IgD-negative memory B cell (primary cell): Measurements from ENCODE around the gene OR52L1. TPM values are rescaled to one million over a fixed set of nuclear protein-coding genes. Genes with fewer than 3 reads are reported as not detected.
A peak's percentile ranks its signal among the peaks of the same experiment; 100 is the strongest.
"Not testable (repeated sequence)": the region's sequence is repeated elsewhere in the genome, so short reads cannot be mapped to it uniquely, and the experiment has no call there.

ENCODE experiments used
- H3K27ac Mint-ChIP-seq, 3 donors: one replicate each; pipeline ENCODE4 v1.8.0; 2020 to 2022; ENCODE audit warnings: mild to moderate bottlenecking in 3 of 3, mixed read lengths in 3 of 3, moderate library complexity in 1 of 3
- H3K27me3 Mint-ChIP-seq: one replicate; pipeline ENCODE4 v1.8.0; 2021; ENCODE audit warnings: mixed read lengths
- H3K36me3 Mint-ChIP-seq: one replicate; pipeline ENCODE4 v1.8.0; 2020; ENCODE audit warnings: mild to moderate bottlenecking, mixed read lengths
- H3K4me1 Mint-ChIP-seq, 3 donors: one replicate each; pipeline ENCODE4 v1.8.0; 2020 to 2022; ENCODE audit warnings: mixed read lengths in 3 of 3, mild to moderate bottlenecking in 1 of 3
- H3K4me3 Mint-ChIP-seq, 4 donors: one replicate each; pipeline ENCODE4 v1.8.0; 2020 to 2022; ENCODE audit warnings: mild to moderate bottlenecking in 4 of 4, mixed read lengths in 4 of 4, moderate library complexity in 3 of 4
- H3K9me3 Mint-ChIP-seq, 3 donors: one replicate each; pipeline ENCODE4 v1.8.0; 2020 to 2021; ENCODE audit warnings: mixed read lengths in 3 of 3, mild to moderate bottlenecking in 1 of 3
- polyA plus RNA-seq: library from polyadenylated mRNA; unstranded; fragments of 300-500 nt; fragmentation: Illumina TruSeq; gene quantifications from one replicate; pipeline ENCODE4 v1.2.3, GENCODE V29; 2021

OR52L1 gene
- polyA plus RNA-seq, 1 donor from 2014 or later: not detected

GRCh38 chr11:5973530-5973929, 13.3 kb downstream of the OR52L1 start:
- Mint-ChIP-seq H3K27ac (no peak overlapping the region), H3K9me3 (peaks cover 0 to 13% (median 2%) of the 10 kb centered on the region in 3 donors), H3K4me1 (no peaks in the 10 kb centered on the region), H3K27me3 (peaks cover 3% of the 10 kb centered on the region), H3K4me3 (no peak overlapping the region), H3K36me3 (no peaks in the 10 kb centered on the region)

GRCh38 chr11:5968394-5968793, 18.4 kb downstream of the OR52L1 start, which contains the start of gene OR56A5:
Gene OR56A5 (minus strand): TSS chr11:5968494. CDS start chr11:5968494, 0 bp downstream.
- Mint-ChIP-seq H3K27me3 (peaks cover 3% of the 10 kb centered on the region), H3K4me1 (no peaks in the 10 kb centered on the region), H3K27ac (no peak within 1 kb of the TSS), H3K4me3 (no peak within 1 kb of the TSS), H3K9me3 (peaks cover 0 to 12% (median 7%) of the 10 kb centered on the region in 3 donors), H3K36me3 (no peaks in the 10 kb centered on the region)

- H3K36me3 Mint-ChIP-seq: no peaks in the 10 kb centered on the region
- no peak overlapping the region for H3K27ac Mint-ChIP-seq
- H3K4me1 Mint-ChIP-seq: no peaks in the 10 kb centered on the region
- H3K9me3 Mint-ChIP-seq: peaks cover 0 to 19% (median 11%) of the 10 kb centered on the region in 3 donors
- H3K4me3 Mint-ChIP-seq: no peak overlapping the region
- H3K27me3 Mint-ChIP-seq: peaks cover 3% of the 10 kb centered on the region
Observed at GRCh38 chr11:5967708-5968107, 19.1 kb downstream of the OR52L1 start.

- no peaks in the 10 kb centered on the region for H3K4me1 Mint-ChIP-seq
- H3K27me3 Mint-ChIP-seq: peaks cover 3% of the 10 kb centered on the region
- no peaks in the 10 kb centered on the region for H3K36me3 Mint-ChIP-seq
- H3K27ac Mint-ChIP-seq: no peak overlapping the region
- H3K4me3 Mint-ChIP-seq: no peak overlapping the region
- peaks cover 0 to 19% (median 11%) of the 10 kb centered on the region in 3 donors for H3K9me3 Mint-ChIP-seq
Observed at GRCh38 chr11:5966958-5967357, 19.8 kb downstream of the OR52L1 start.

- not testable (repeated sequence) for H3K27me3 Mint-ChIP-seq
Observed at GRCh38 chr11:5960704-5961320, 26.0 kb downstream of the OR52L1 start.

GRCh38 chr11:5955586-5955985, 31.2 kb downstream of the OR52L1 start:
- peaks cover 1% of the 10 kb centered on the region for H3K27me3 Mint-ChIP-seq
- no peaks in the 10 kb centered on the region for H3K4me1 Mint-ChIP-seq
- peaks cover 2% of the 10 kb centered on the region for H3K36me3 Mint-ChIP-seq
- no peak overlapping the region for H3K4me3 Mint-ChIP-seq
- no peak overlapping the region for H3K27ac Mint-ChIP-seq
- peaks cover 0 to 3% (median 2%) of the 10 kb centered on the region in 3 donors for H3K9me3 Mint-ChIP-seq

More at GRCh38 chr11:5960704-5961320, 26.0 kb downstream of the OR52L1 start:
- not testable (repeated sequence) for H3K36me3 Mint-ChIP-seq, H3K27ac Mint-ChIP-seq, H3K4me3 Mint-ChIP-seq, H3K4me1 Mint-ChIP-seq
- peaks cover 0 to 22% (median 14%) of the 10 kb centered on the region in 3 donors for H3K9me3 Mint-ChIP-seq

GRCh38 chr11:5941951-5942350, 44.8 kb downstream of the OR52L1 start, which contains the start of gene OR56A3:
Gene OR56A3 (plus strand): TSS chr11:5942251. CDS start chr11:5947347, 5,096 bp downstream.
- H3K4me1 Mint-ChIP-seq: no peaks in the 10 kb centered on the region
- no peak within 1 kb of the TSS for H3K4me3 Mint-ChIP-seq
- H3K27me3 Mint-ChIP-seq: peaks cover 5% of the 10 kb centered on the region
- H3K9me3 Mint-ChIP-seq: peaks cover 0 to 5% (median 2%) of the 10 kb centered on the region in 3 donors
- H3K27ac Mint-ChIP-seq: no peak within 1 kb of the TSS
- no peaks in the 10 kb centered on the region for H3K36me3 Mint-ChIP-seq

- no peak overlapping the region for H3K4me3 Mint-ChIP-seq
- H3K27ac Mint-ChIP-seq: no peak overlapping the region
- H3K36me3 Mint-ChIP-seq: no peaks in the 10 kb centered on the region
- H3K9me3 Mint-ChIP-seq: peaks cover 0 to 7% (median 2%) of the 10 kb centered on the region in 3 donors
- no peaks in the 10 kb centered on the region for H3K4me1 Mint-ChIP-seq
- H3K27me3 Mint-ChIP-seq: peaks cover 5% of the 10 kb centered on the region
Observed at GRCh38 chr11:5940748-5941147, 46.0 kb downstream of the OR52L1 start.

- Mint-ChIP-seq H3K36me3 (no peaks in the 10 kb centered on the region), H3K27ac (peak overlapping the region in 1 of 3 donors; percentile 55), H3K4me3 (no peak overlapping the region), H3K27me3 (peaks cover 5% of the 10 kb centered on the region), H3K9me3 (peaks cover 0 to 7% (median 3%) of the 10 kb centered on the region in 3 donors), H3K4me1 (no peaks in the 10 kb centered on the region)
Observed at GRCh38 chr11:5938603-5938965, 48.2 kb downstream of the OR52L1 start.

GRCh38 chr11:5937868-5938602, 48.8 kb downstream of the OR52L1 start:
- H3K4me3 Mint-ChIP-seq: no peak overlapping the region
- H3K27me3 Mint-ChIP-seq: peaks cover 4% of the 10 kb centered on the region
- H3K36me3 Mint-ChIP-seq: no peaks in the 10 kb centered on the region
- H3K9me3 Mint-ChIP-seq: peaks cover 0 to 7% (median 3%) of the 10 kb centered on the region in 3 donors
- peak overlapping the region in 1 of 3 donors; percentile 72 for H3K27ac Mint-ChIP-seq
- H3K4me1 Mint-ChIP-seq: no peaks in the 10 kb centered on the region

Other genes starting within 250 kb of the OR52L1 start
- 0.75 TPM for gene OR52N4, start 232.7 kb downstream of the OR52L1 start, polyA plus RNA-seq
- gene OR52N5, start 203.6 kb downstream of the OR52L1 start, polyA plus RNA-seq: not detected
- gene OR52N1, start 195.7 kb downstream of the OR52L1 start, polyA plus RNA-seq: not detected
- gene OR52N2, start 178.1 kb downstream of the OR52L1 start, polyA plus RNA-seq: not detected
- not detected for gene OR52E6, start 145.1 kb downstream of the OR52L1 start, polyA plus RNA-seq
- not detected for gene OR52E8, start 129.3 kb downstream of the OR52L1 start, polyA plus RNA-seq
- not detected for gene OR52E4, start 106.4 kb downstream of the OR52L1 start, polyA plus RNA-seq
- not detected for gene OR52E5, start 93.8 kb downstream of the OR52L1 start, polyA plus RNA-seq
- not detected for gene OR56A3, start 44.7 kb downstream of the OR52L1 start, polyA plus RNA-seq
- gene OR56A5, start 18.5 kb downstream of the OR52L1 start, polyA plus RNA-seq: not detected
- gene OR56A4, start 20.0 kb upstream of the OR52L1 start, polyA plus RNA-seq: not detected
- not detected for gene OR56A1, start 43.8 kb upstream of the OR52L1 start, polyA plus RNA-seq
- not detected for gene OR56B4, start 120.7 kb upstream of the OR52L1 start, polyA plus RNA-seq
- gene OR52B2, start 183.3 kb upstream of the OR52L1 start, polyA plus RNA-seq: not detected
- gene OR52W1, start 212.2 kb upstream of the OR52L1 start, polyA plus RNA-seq: not detected
- gene C11orf42, start 218.6 kb upstream of the OR52L1 start, polyA plus RNA-seq: not detected
- 14.9 TPM for gene FHIP1B, start 247.7 kb upstream of the OR52L1 start, polyA plus RNA-seq